Measurements from ENCODE around the gene SRSF4.

Gene SRSF4

GRCh38 chr1:29200906-29201594, 19.4 kb upstream of the SRSF4 start:
- DNase-seq (ENCODE audit: low spot score): no peak

GRCh38 chr1:29197993-29198392, 16.3 kb upstream of the SRSF4 start:
- DNase-seq (ENCODE audit: low spot score): no peak

GRCh38 chr1:29197590-29197924, 15.9 kb upstream of the SRSF4 start:
- peak; percentile 38 for DNase-seq (ENCODE audit: low spot score)

- no peak for DNase-seq (ENCODE audit: low spot score)
Observed at GRCh38 chr1:29196863-29197589, 15.3 kb upstream of the SRSF4 start.

- DNase-seq (ENCODE audit: low spot score): no peak
Observed at GRCh38 chr1:29195881-29196291, 14.2 kb upstream of the SRSF4 start.

GRCh38 chr1:29193879-29194455, 12.3 kb upstream of the SRSF4 start:
- no peak for DNase-seq (ENCODE audit: low spot score)

- no peak for DNase-seq (ENCODE audit: low spot score)
Observed at GRCh38 chr1:29190718-29191117, 9.0 kb upstream of the SRSF4 start.

GRCh38 chr1:29186707-29187106, 5.0 kb upstream of the SRSF4 start:
- DNase-seq (ENCODE audit: low spot score): no peak

- DNase-seq (ENCODE audit: low spot score): no peak
Observed at GRCh38 chr1:29186252-29186651, 4.6 kb upstream of the SRSF4 start.

GRCh38 chr1:29183287-29183686, 1.6 kb upstream of the SRSF4 start:
- DNase-seq (ENCODE audit: low spot score): no peak

GRCh38 chr1:29180497-29181412, 945 bp downstream of the SRSF4 start:
- DNase-seq (ENCODE audit: low spot score): no peak

GRCh38 chr1:29179641-29180184, 2.0 kb downstream of the SRSF4 start:
- DNase-seq (ENCODE audit: low spot score): no peak

GRCh38 chr1:29177022-29177705, 4.5 kb downstream of the SRSF4 start:
- DNase-seq (ENCODE audit: low spot score): no peak

GRCh38 chr1:29176576-29176975, 5.1 kb downstream of the SRSF4 start:
- DNase-seq (ENCODE audit: low spot score): no peak

GRCh38 chr1:29172415-29172939, 9.2 kb downstream of the SRSF4 start:
- DNase-seq (ENCODE audit: low spot score): no peak

- no peak for DNase-seq (ENCODE audit: low spot score)
Observed at GRCh38 chr1:29171521-29171920, 10.2 kb downstream of the SRSF4 start.

- DNase-seq (ENCODE audit: low spot score): no peak
Observed at GRCh38 chr1:29171089-29171488, 10.6 kb downstream of the SRSF4 start.

GRCh38 chr1:29169976-29170375, 11.7 kb downstream of the SRSF4 start:
- no peak for DNase-seq (ENCODE audit: low spot score)

GRCh38 chr1:29167904-29168303, 13.8 kb downstream of the SRSF4 start:
- DNase-seq (ENCODE audit: low spot score): no peak

GRCh38 chr1:29166291-29166878, 15.3 kb downstream of the SRSF4 start:
- DNase-seq (ENCODE audit: low spot score): no peak
